GM21737 (cell line): Measurements from ENCODE around the gene SEMA3F.
"Not testable (repeated sequence)": the region's sequence is repeated elsewhere in the genome, so short reads cannot be mapped to it uniquely, and the experiment has no call there.

Source experiments
- ATAC-seq: cut with Tn5 transposase; IDR thresholded peaks from one replicate; pipeline ENCODE4 v1.9.1; 2021; ENCODE audit warnings: mild to moderate bottlenecking, moderate library complexity; ENCODE audit not compliant: unreplicated experiment

The SEMA3F gene

DNA sequence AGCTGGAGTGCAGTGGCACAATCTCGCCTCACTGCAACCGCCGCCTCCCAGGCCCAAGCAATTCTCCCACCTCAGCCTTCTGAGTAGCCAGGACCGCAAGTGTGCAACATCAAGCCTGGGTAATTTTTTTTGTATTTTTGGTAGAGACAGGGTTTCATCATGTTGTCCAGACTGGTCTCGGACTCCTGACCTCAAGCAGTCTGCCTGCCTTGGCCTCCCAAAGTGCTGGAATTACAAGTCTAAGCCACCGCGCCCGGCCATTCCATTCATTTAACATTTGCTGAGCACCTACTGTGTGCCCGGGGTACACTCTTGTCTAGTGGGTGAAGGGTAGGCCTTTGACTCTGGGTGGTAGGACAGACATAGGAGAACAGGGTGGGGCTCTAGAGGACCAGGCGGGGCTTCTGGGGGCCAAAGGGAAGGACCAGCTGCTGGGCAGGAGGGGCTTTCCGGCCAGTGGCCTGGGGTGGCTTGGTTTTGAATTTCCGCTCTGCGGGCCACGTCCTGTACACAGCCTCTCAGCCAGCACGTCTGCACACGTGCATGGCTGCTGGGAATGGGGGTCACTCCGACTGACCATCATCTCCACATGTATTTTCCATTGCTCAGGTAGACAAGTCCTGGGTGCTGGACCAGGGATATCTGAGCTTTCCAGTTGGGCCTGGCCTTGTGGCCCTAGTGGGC lies 52.4 kb downstream of the SEMA3F start:
- no peak for ATAC-seq

GRCh38 chr3:50208677-50209344 lies 53.7 kb downstream of the SEMA3F start:
- no peak for ATAC-seq

DNA sequence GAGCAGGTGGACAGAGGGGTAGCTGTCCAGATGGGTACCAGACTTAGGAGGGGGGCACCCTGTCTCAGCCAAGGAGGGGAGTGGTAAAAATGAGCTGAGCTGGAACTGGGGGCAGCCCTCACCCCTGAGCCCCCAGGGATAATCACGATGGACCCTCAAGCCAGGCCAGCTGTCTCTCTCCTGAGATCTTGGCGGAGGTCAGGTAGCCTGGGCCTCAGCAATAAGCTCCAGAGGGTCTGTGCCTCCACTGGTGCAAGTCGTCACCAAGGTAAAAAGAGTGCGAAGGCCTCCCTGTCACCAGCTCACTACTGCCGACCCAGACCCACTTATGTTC lies 55.0 kb downstream of the SEMA3F start:
- ATAC-seq, result no peak

GRCh38 chr3:50210510-50211367 lies 55.6 kb downstream of the SEMA3F start:
- no peak for ATAC-seq

DNA sequence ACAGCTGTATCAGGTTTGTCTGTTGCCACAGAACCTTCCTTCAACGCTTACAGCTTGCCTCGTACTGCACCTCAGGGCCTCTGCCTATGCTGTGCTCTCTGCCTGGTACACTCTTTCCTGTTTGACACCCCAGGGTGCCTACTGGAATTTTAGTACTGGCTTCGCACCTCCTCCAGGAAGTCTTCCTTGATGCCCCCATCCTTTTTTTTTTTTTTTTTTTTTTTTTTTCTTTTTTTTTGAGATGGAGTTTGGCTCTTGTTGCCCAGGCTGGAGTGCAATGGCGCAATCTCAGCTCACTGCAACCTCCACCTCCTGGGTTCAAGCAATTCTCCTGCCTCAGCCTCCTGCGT lies 56.2 kb downstream of the SEMA3F start:
- ATAC-seq, result not testable (repeated sequence)

DNA sequence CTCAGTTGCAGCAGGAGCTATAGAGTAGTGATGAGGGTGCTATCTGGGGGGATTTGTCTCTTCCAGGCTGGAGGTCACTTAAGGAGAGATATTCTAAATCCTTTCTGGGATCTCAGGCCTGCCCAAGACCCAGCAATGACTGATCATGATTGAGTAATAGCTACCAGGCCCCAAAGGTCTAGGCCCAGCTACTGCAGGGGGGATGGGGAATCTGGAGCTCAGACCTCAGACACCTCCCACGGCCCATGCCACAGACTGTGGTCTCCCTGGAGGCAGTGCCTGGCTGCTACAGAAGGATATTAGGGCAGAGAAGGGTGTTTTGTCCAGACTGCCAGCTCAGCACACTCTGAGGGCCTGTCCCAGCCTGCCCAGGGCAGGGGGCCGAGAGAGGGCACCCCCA lies 56.8 kb downstream of the SEMA3F start:
- ATAC-seq, result no peak

- no peak for ATAC-seq
Measured at GRCh38 chr3:50212502-50212901, 57.4 kb downstream of the SEMA3F start.

- no peak for ATAC-seq
Measured at GRCh38 chr3:50212971-50213370, 57.8 kb downstream of the SEMA3F start.

- no peak for ATAC-seq
Measured at GRCh38 chr3:50213373-50213772, 58.2 kb downstream of the SEMA3F start.

DNA sequence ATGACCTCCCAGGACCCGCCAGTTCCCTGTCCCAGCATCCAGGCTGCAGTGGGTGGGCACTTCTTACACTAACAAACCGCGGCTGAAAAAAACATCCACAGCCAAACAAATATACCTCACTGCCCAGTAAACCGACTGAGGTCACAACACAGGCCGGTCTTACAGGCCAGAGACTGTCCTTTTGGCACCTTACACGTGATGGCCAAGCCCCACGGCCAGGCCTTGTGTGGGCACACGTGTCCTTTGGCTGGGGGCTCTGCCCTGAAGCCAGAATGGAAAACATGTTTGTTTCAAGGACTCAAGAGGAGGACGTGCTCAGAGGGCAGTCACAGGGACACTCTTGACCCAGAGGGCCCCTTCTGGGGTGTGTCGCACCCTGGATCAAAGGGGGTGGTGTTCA lies 59.7 kb downstream of the SEMA3F start:
- no peak for ATAC-seq

DNA sequence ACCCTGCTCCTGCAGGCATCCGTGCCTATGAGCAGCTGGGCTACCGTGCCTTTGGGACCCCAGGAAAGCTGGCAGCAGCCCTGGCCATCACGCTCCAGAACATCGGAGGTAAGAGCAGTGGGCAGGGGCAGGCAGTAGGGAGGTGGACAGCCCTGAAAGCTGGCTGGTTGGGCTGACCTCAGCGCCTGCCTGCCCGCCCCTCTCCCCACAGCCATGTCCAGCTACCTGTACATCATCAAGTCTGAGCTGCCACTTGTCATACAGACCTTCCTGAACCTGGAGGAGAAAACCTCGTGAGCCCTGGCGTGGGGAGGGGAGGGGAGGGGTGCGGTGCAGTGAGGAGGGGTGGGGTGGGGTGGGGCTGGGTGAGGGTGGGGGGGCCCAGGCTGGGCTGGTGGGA lies 60.4 kb downstream of the SEMA3F start:
- no peak for ATAC-seq

DNA sequence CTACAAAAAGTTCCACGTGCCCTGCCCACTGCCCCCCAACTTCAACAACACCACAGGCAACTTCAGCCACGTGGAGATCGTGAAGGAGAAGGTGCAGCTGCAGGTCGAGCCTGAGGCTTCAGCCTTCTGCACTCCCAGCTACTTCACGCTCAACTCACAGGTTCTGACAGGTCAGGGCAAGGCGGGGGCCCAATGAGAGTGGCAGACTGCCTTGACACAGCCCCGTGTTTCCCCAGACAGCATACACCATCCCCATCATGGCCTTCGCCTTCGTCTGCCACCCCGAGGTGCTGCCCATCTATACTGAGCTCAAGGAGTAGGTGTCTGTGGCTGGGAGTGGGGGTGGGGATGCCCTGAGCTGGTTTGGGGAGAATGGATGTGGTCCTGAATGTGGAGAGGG lies 62.6 kb downstream of the SEMA3F start:
- ATAC-seq, result no peak

DNA sequence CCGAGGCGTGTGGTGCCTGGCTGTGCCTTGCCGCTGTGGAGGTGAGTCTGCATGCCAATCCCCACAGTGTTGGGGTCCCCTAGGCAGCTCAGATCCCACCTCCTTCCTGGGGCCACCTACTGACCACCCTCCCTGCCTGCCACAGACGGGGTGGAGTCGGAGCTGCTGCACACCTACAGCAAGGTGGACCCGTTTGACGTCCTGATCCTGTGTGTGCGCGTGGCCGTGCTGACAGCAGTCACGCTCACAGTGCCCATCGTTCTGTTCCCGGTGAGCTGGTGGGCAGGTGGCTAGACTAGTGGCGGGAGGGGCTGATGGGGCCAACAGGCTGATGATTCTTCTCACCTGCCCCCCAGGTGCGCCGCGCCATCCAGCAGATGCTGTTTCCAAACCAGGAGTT lies 63.3 kb downstream of the SEMA3F start:
- ATAC-seq, result no peak

DNA sequence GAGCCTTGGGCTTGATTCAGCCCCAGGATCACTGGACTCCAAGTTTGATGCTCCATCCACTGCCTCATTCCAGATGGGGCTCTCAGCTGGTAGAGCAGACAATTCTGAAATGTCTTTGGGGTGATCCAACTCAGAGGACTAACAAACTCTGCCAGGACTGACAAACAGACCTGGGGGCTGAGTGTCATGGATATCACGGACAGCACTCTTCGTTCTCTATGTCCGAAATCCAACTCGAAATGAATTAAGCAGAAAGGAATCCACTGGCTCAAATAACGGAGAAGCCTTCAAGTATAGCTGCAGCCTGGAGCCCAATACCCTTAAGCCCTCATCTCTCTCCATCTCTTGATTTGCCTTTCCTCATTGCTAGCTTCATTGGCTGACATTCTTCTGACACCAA lies 64.2 kb downstream of the SEMA3F start:
- ATAC-seq, result no peak

DNA sequence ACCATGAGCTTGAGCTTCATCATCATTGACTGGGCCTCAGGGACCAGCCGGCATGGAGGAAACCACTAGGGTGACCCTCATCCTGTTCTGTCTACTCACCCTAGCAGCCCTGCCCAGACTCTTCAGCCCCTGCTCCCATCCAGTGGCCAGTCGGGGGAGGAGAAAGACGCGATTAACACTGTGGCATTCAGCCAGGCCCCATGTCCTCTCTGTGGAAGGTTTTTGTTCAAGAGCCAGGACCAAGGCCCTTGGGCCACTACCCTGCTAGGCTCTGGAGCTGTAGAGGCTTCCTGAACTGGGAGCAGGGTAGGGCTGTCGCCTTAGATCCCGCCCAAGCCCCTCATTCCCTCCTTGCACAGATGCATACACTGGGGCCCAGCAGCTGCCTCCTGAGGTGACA lies 65.0 kb downstream of the SEMA3F start:
- ATAC-seq, result no peak

DNA sequence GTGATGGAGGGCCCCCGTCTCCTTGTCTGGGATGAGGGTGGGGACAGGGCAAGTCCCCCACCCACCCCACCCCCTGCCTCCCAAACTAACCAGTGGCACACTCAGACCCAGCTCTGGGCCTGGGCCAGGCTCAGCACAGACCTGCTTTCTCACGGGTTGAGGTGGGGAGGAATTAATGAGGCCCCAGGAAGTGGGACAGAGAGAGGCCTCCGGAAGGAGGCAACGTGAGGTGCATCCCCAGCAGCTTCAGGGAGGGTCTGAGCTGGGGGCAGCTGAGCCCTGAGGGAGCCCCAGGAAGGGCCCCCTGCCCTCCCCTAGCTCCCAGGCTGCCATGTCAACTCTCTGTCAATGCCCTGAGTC lies 65.9 kb downstream of the SEMA3F start:
- no peak for ATAC-seq

DNA sequence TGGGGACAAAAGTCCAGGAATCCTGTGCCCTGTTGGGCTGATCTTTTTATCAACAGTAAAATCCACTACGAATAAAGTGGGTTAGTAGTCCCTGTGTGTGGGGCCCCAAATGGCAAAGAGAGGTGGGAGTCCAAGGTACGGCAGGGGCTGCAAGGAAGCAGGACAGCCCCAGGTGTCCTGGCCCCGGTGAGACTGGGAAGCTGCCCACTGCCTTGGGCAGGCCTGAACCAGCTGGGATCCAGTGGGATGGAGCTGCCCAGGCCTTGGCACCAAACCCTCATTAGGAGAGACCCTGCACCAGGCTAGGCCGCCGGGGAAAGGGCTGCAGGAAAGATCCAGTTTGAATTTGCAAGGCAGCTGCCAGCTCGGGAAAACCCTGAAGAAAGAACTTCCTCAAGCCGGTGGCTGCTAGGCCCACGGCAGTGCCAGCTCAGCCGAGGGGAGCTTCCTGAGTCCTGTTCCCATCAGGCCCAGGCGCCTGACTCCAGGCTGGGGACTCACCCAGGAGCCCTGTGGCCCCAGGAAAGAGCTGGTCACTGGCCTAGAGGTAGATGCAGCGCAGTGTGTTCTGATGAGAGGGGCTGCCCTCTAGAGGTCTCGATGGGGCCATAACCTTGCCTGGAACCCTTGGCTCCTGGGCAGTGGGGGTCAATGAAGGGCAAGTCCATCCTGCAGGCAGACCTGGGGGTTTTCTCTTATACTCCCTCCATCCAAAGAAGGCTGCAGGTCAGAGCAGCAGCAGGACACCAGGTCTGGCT lies 66.5 kb downstream of the SEMA3F start:
- ATAC-seq, result no peak

DNA sequence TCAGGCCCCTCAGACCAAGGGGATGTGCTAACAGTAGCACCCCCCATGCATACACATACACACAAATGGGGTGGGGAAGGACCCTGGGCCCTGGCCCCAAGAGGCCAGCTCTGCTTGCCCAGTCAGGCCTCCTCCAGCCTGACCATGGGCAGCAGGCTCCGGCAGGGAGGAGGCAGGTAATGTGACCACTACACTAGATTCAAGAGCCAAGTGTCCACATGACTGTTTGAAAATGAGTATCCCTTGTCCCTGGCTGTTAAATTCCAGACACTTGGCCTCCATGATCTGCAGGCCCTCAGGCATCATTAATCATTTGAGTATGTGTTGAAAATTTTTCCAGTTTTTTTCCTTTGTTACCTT lies 67.0 kb downstream of the SEMA3F start:
- ATAC-seq, result no peak

DNA sequence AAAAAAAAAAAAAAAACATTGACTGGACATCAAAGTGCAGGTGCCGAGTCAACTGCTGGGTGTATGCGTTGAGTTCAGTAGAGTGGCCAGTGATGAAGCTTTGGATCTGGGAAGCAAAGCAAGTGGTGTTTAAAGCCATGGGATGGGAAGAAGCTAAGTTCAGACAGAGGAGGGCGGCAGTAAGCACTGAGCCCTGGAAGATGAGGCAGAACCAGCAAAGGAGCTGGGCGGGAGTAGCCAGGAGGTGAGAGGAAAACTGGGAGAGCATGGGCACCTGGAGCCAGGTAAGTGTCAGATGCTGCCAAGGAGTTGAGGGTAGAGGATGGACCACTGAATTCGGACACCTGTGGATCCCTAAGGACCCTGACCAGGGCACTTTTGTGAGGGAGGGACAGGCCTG lies 69.5 kb downstream of the SEMA3F start:
- ATAC-seq, result no peak

GRCh38 chr3:50226888-50227389 lies 71.8 kb downstream of the SEMA3F start:
- no peak for ATAC-seq

- peak; percentile 83 for ATAC-seq
Measured at GRCh38 chr3:50227390-50228183, 72.5 kb downstream of the SEMA3F start.
